Activated T-helper 1 cell treated with Interleukin-2 at 50 U/mL for 16 hours (primary cell): Measurements from ENCODE around the gene RMND1.
A peak's percentile ranks its signal among the peaks of the same experiment; 100 is the strongest.

Experiments used
- DNase-seq: peaks from one replicate; pipeline ENCODE4 v3.0.0-alpha.2; 2020; ENCODE audit warnings: low read depth

Gene RMND1

GRCh38 chr6:151417477-151417876, 34.4 kb downstream of the RMND1 start:
- no peak for DNase-seq

- no peak for DNase-seq
These were observed 37.2 kb downstream of the RMND1 start for GRCh38 chr6:151414641-151415260.

GRCh38 chr6:151413372-151414145, 38.4 kb downstream of the RMND1 start:
- DNase-seq = peak; percentile 43

GRCh38 chr6:151412909-151413308, 39.0 kb downstream of the RMND1 start:
- DNase-seq = no peak

DNA sequence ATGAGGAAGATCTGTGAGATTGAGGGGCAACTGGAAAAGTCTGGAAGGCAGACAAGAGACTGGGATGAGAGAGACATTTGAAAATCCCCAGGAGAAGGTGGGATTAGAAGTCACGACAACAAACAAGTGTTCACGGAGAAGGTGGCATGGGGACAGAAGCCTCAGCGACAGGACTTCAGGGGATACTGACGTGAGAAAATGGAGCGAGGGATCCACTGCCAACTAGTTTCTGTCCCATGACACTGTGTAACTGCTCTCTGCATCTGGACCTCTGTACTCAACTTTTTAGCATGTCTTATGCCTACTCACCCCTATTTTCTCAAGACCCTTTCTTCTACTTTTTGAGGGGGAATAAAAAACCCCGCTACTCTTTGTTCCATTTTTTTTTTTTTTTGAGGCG, 42.2 kb downstream of the RMND1 start:
- no peak for DNase-seq

GRCh38 chr6:151409260-151409659, 42.7 kb downstream of the RMND1 start:
- no peak for DNase-seq

DNA sequence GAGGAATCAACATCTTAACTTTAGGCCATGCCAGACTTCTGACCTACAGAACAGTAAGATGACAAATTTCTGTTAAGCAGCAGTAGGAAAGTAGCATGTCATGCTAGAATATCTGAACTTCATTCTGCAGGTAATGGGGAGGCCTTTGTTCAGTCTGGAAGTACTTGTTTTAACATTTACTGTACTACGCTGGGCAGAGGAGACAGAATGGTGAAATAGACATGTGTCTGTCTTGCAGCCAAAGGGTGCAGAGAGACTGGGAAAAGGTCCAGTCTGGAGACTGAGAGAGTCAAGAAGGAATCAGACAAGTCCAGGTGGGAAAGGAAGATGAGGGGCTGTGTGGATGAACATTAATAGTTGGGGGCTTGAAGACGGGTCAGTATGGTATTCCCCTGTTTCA, 43.1 kb downstream of the RMND1 start:
- DNase-seq = no peak

DNA sequence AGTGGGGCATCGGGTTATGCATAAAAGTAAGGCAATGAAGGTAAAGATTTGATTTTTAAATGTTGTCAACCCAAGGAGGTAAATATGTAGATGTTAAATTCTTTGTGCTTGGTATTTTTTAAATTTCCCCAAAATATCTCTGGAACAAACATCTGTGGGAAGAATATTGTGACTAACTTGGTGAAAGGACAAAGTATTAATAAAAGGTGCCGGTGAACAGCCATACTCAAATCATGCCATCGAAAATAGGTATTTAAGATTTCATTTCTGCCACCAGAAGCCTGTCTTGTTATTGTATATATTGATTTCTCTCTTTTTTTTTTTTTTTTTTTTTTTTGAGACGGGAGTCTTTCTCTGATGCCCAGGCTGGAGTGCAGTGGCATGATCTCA, 48.0 kb downstream of the RMND1 start:
- DNase-seq = no peak

- DNase-seq = no peak
These were observed 49.7 kb downstream of the RMND1 start for GRCh38 chr6:151402228-151402627.

DNA sequence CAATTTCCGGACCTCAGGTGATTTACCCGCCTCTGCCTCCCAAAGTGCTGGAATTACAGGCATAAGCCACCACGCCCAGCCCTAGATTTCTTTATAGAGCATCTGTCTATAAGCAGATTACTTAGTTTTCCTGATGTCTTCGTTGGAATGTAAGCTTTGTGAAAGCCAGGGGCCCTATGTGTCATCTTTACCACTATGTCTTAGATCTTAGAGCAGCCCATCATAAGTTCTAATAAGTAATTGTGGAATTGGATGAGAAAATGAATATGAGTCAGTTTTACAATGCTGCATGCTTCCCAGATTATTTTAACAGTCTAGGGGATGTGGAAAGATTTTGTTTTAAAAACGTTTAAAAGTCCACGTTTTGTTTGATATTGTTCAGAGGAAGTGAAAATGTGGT, 51.5 kb downstream of the RMND1 start:
- DNase-seq = no peak

- DNase-seq = no peak
These were observed 52.2 kb downstream of the RMND1 start for GRCh38 chr6:151399679-151400078.

GRCh38 chr6:151393410-151393809, 58.5 kb downstream of the RMND1 start:
- DNase-seq = no peak

DNA sequence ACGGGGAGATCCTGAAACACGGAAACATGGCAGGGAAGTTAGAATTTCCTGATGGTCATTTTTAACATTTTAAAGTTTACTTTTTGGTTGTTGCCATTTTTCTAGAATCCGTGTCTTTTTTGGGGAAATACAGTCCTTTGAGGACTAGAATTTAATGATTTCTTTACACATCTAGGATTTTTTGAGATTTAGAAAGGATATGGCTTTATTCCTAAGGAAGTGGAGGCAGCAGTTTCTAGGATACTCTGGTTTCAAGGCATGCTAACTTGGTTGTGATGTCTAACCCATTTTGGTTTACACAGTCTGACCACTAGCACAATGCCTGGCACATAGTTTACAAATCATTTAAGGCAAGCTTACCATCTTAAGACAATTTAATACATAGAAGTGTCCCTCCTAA, 59.5 kb downstream of the RMND1 start:
- DNase-seq = no peak

GRCh38 chr6:151391471-151392413, 60.2 kb downstream of the RMND1 start, which contains the start of gene ZBTB2:
Gene ZBTB2 (minus strand): TSS chr6:151391559. CDS start chr6:151373637, 17,922 bp downstream.
- peak; percentile 54 for DNase-seq

- DNase-seq = peak; percentile 77
These were observed 61.0 kb downstream of the RMND1 start for GRCh38 chr6:151390851-151391470.

- peak; percentile 98 for DNase-seq
These were observed 61.6 kb downstream of the RMND1 start for GRCh38 chr6:151390276-151390850.

DNA sequence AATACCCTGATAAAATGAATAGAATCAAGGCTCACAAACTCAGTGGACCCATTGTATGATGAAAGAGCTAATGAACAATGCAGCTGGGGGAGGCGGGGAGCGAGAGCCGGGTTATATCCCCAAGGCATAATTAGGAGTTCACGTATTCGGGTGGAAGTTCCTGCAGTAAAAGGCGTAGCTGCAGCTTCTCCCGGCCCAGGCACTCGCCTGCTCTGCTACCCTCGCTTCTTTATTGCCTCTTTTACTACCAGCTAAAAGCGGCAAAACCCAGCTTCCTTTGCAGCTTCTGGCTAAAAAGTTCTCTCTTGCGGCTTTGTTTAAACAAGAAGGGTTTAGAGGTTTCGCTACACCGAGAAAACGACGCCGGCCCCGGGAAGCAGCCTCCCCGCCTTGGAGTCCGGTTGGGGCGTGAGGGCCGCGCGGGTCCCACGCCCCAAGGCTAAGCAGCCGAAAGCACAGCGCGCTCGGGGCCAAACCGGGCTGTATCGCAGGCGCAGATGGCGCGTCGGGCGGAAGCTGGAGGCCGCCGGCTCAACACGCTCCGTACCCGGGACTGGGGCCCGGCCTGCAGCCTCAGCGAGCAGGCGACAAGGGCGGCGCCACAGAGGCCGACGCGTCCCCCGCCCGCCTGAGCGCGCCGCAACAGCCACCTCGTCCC, 62.2 kb downstream of the RMND1 start:
- no peak for DNase-seq

DNA sequence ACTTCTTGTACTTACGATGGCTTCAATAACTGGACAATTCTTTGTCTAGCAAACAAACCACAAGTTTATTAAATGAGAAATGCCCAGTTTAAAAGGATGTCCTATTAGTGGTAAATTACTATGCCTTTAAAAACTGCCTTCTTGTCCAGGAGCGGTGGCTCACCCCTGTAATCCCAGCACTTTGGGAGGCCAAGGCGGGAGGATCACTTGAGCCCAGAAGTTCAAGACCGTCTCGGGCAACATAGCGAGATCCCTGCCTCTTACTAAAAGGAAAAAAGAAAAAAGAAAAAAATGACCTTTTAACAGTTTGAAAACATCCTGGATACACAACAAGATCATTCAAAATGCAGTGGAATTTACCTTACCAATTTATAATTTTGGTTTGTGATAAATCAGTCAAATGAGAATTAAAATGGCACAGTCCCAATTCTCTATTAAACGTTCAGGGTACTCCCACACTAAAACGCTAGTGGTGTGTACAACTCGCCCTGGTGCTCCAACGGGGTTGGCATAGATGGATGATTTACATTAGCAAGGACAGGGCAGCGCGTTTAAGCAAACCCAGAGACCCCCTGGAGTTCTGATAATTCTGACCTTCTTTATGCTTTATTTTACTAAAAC, 62.8 kb downstream of the RMND1 start:
- no peak for DNase-seq

DNA sequence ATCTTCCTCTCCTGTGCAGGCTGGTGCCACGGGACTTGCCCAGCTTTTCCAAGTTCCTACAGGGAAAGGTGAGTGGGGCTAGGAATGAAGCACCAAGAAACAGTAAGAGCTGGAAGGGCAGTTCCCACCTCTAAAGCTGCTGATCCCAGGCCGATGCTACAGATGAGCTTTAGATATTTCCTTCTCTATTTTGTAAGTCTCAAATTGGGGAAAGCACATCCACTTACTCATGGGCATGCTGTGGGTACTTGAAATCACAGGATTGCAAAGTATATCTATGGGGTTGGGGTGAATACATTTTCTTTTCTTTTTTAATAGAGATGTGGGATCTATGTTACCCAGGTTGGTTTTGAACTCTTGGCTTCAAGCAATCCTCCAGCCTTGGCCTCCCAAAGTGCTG, 63.7 kb downstream of the RMND1 start:
- DNase-seq = no peak

- no peak for DNase-seq
These were observed 64.6 kb downstream of the RMND1 start for GRCh38 chr6:151387175-151387970.
